Measurements from ENCODE around the gene TMEM53. TPM values are rescaled to one million over a fixed set of nuclear protein-coding genes. Genes with fewer than 3 reads are reported as not detected.

Gene TMEM53
- total RNA-seq, 1 donor from 2014 or later = 11.5 TPM

DNA sequence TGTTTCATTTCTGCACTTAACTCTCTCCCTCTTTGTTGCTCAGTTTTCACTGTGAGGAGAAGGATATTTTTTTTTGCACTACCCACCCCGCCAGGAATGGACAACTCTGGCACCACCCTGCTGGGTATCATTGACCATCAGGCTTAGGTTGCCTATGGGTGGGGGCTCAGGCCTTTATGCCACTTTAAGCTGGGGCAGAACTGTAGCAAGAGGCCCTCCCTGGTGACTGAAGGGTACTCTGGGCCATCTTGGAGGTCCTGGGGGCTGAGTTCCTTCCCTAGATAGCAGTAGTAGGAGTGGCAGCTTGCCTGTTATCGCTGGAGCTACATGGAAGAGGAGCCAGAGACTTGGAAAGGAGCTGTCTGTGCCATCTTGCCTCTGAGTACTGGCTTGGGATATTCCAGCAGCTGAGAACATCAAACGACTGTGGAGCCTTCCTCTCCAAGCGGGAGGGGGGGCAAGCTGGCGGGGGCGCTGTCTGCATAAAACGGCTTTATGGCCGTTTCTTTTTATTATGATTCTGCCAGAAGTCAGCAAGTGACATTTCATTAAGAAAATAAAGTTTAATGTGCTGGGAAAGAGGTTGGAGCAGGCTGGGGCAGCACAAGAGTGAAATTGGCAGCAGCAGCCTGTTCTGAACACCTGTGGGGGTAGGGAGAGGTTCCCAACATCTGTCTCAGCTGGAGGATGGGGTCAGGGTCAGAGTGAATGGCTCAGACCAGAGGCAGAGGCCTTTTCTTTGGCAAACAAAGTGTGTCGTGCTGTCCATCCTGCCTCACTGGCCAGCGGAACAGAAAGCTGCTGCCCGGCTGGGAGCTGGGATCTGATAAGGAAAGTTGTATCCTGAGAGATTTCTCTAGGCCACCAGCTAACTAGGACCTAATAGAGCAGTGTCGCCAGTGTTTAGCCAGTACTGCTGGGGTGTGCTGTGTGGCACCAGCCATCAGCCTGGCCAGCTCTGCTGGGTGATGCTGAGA lies 32.9 kb downstream of the TMEM53 start:
- peaks cover 86% of the 10 kb centered on the region for H3K4me1 ChIP-seq
- peaks cover 98% of the 10 kb centered on the region for H3K36me3 ChIP-seq
- intact Hi-C loops (cut with micrococcal nuclease) = no loop called here
- H3K9me3 ChIP-seq (replicated peaks) = no peaks in the 10 kb centered on the region
- H3K4me3 ChIP-seq = no peak overlapping the region
- peak overlapping the region; percentile 5 for H3K27ac ChIP-seq (replicated peaks)
- no peak for DNase-seq
- no peaks in the 10 kb centered on the region for H3K27me3 ChIP-seq (ENCODE audit: low read depth)
- TF ChIP-seq, protein P1, sequence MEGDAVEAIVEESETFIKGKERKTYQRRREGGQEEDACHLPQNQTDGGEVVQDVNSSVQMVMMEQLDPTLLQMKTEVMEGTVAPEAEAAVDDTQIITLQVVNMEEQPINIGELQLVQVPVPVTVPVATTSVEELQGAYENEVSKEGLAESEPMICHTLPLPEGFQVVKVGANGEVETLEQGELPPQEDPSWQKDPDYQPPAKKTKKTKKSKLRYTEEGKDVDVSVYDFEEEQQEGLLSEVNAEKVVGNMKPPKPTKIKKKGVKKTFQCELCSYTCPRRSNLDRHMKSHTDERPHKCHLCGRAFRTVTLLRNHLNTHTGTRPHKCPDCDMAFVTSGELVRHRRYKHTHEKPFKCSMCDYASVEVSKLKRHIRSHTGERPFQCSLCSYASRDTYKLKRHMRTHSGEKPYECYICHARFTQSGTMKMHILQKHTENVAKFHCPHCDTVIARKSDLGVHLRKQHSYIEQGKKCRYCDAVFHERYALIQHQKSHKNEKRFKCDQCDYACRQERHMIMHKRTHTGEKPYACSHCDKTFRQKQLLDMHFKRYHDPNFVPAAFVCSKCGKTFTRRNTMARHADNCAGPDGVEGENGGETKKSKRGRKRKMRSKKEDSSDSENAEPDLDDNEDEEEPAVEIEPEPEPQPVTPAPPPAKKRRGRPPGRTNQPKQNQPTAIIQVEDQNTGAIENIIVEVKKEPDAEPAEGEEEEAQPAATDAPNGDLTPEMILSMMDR (IDR thresholded peaks at IDR 0.05; ENCODE audit: borderline replicate concordance) = no peak

DNA sequence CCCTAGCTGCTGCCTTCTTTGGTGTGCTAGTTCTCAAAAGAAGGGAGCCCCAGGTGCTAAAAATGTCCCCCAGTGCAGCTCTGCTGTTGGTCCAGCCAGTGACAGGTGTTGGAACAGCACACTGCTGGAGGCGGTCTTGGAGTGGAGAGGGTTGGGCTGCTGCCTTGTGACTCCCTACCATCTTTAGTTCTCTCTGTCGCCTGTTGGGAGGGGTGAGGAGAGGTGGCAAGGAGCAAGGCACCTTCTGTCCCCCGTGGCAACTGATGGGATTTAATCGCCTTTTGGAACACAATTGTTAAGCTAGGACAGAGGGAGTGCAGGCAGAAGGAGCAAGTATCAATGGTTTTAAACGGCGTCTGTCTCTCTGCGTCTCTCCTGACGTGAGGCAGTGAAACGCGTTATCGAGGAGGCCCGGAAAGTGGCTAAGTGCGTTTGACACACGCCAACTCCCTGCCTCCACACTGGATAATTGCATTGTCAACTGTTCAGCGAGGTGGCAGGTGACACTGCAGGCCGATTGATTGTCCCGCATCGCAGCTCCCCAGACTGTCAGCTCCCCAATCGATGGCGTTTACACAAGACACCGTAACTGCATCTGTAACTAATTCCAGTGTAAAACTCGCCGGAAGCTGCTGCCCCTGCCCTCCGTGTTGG lies 34.0 kb downstream of the TMEM53 start:
- peaks cover 89% of the 10 kb centered on the region for H3K4me1 ChIP-seq
- H3K27ac ChIP-seq (replicated peaks) = peak overlapping the region; percentile 74
- H3K9me3 ChIP-seq (replicated peaks) = no peaks in the 10 kb centered on the region
- no peak overlapping the region for H3K4me3 ChIP-seq
- DNase-seq = peak; percentile 30
- intact Hi-C loops (cut with micrococcal nuclease) = no loop called here
- TF ChIP-seq, protein P1 (IDR thresholded peaks at IDR 0.05; ENCODE audit: borderline replicate concordance) = no peak
- peaks cover 98% of the 10 kb centered on the region for H3K36me3 ChIP-seq
- H3K27me3 ChIP-seq (ENCODE audit: low read depth) = no peaks in the 10 kb centered on the region

DNA sequence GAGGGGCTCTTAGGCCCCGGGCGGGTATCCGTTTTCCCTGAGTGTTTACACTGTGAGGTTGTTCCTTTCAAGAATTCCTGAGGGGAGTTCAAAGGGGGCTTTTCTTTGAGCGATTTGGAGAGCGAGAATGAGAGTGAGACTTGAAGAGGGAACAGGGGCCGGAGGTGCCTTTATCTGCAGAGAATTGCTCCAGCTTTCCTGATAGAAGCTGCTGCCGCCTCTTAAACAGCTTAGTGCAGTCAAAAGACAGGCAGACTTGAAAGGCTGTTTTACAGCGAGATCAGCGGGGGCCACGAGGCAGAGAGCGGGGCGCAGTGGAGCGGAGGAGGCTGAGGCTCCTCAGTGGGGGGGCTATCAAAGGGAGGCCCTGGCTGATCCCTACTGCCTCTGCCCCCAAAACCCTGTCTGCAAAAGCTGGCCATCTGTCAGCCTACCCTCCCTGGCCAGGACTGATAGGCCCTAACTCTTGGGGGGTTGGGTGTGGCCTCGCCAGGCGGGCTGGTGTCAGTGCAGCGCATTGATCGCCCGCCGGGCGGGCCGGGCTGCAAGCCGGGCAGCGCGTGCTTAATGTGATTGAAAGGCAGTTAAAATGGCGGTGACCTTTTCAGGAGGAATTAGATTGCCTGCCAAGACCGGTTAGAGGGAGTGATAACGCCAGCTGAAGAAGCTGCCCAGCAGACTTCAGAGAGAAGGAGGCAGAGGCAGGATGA lies 36.4 kb downstream of the TMEM53 start:
- H3K4me1 ChIP-seq = peaks cover 90% of the 10 kb centered on the region
- no peak for DNase-seq
- no peak overlapping the region for H3K4me3 ChIP-seq
- H3K36me3 ChIP-seq = peaks cover 96% of the 10 kb centered on the region
- intact Hi-C loops (cut with micrococcal nuclease) = no loop called here
- no peaks in the 10 kb centered on the region for H3K9me3 ChIP-seq (replicated peaks)
- H3K27ac ChIP-seq (replicated peaks) = no peak overlapping the region
- TF ChIP-seq, protein P1 (IDR thresholded peaks at IDR 0.05; ENCODE audit: borderline replicate concordance) = no peak
- H3K27me3 ChIP-seq (ENCODE audit: low read depth) = no peaks in the 10 kb centered on the region

DNA sequence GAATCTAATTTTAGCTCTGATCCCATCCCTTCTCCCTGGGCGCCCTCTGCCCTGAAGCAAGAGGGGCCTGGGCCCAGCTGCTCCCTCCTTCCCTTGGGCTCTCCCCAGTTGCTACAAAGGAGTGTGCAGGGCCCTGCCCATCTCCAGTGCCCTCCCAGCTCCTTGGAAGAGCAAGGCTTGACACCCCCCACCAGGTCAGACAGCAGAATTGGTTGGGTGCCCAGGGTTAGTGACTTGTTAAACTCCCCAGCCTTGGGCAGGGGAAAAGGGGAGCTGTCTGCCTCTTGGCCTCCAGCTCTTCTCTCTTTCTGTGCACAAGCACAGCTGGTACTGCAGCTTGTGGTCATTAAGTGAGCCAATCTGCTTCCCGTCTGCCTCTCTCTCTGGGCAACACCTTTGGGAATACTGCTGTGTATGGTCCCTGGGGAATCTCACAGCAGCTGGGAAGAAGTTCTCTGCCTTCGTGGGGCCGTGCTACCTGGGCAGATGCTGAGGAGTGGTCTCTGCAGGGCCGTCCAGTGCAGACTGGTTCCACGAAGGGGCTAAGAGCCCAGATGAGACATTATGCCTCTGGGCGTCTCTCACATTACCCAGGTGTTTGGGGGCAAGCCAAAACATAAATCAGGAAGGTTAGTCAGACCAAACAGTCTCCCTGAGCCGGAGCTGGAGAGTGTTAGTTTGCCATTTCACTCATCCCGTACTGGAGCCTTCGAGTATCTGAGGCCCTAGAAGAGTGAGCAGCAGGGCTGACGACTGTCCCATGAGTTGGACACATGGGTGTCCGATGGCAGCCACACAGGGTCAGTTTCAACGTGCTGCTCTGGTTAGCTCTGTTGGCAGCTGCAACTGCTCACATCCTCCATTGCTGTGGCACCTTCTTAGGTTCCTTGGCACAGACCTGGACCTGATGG lies 37.3 kb downstream of the TMEM53 start:
- intact Hi-C loops (cut with micrococcal nuclease) = no loop called here
- H3K27ac ChIP-seq (replicated peaks) = peak overlapping the region; percentile 44
- peaks cover 90% of the 10 kb centered on the region for H3K4me1 ChIP-seq
- TF ChIP-seq, protein P1 (IDR thresholded peaks at IDR 0.05; ENCODE audit: borderline replicate concordance) = no peak
- no peaks in the 10 kb centered on the region for H3K27me3 ChIP-seq (ENCODE audit: low read depth)
- DNase-seq = no peak
- peaks cover 87% of the 10 kb centered on the region for H3K36me3 ChIP-seq
- H3K4me3 ChIP-seq = no peak overlapping the region
- no peaks in the 10 kb centered on the region for H3K9me3 ChIP-seq (replicated peaks)

Measured in left ventricle myocardium inferior (tissue), 1 donor.